SK-N-SH (cell line): ENCODE results near the gene FADS2. TPM values are rescaled to one million over a fixed set of nuclear protein-coding genes. Genes with fewer than 3 reads are reported as not detected.

Experiments
- CTCF ChIA-PET: fragments of 300-600, 350-600 bp; formaldehyde crosslinking; extraction: SDS; loops from one replicate; lab custom pipeline; 2021; lab: Yijun Ruan, JAX
- POLR2A ChIA-PET: fragments of 350-600 bp; sonication (Branson Sonifier 250); formaldehyde crosslinking; extraction: SDS; loops from one replicate; lab custom pipeline; 2020; ENCODE audit warnings: antibody characterized with exemption, inconsistent platforms; lab: Yijun Ruan, JAX
- DNase-seq: peaks from one replicate; pipeline ENCODE4 v3.0.0; 2012
- H2AFZ ChIP-seq: fragments of 200-600 bp; sonication (generic); 2 replicates; pipeline ENCODE4 v1.8.1; 2016; ENCODE audit warnings: antibody characterized with exemption, mild to moderate bottlenecking, low read depth
- H3F3A ChIP-seq: fragments of 200-600 bp; sonication (generic); replicated peaks from 2 replicates; pipeline ENCODE3; 2016; ENCODE audit warnings: antibody characterized with exemption, mild to moderate bottlenecking; ENCODE audit not compliant: insufficient read depth
- H3K27ac ChIP-seq, 2 experiments: fragments of 200-500 bp in 1 of 2; fragments of 200-600 bp in 1 of 2; sonication (Bioruptor generic) in 1 of 2; sonication (generic), shearing (Covaris generic) in 1 of 2; 2 replicates each; pipeline versions ENCODE4 v1.5.1 to v1.6.1; 2014 to 2016; ENCODE audit warnings: low read depth in 2 of 2, inconsistent platforms in 1 of 2, low read length in 1 of 2, mild to moderate bottlenecking in 1 of 2, mixed read lengths in 1 of 2
- H3K27me3 ChIP-seq: fragments of 200-600 bp; sonication (generic), shearing (Covaris generic); 2 replicates; pipeline ENCODE4 v1.6.1; 2016; ENCODE audit warnings: mixed run types; ENCODE audit not compliant: insufficient read depth
- H3K36me3 ChIP-seq, 2 experiments: fragments of 200-500 bp in 1 of 2; fragments of 200-600 bp in 1 of 2; sonication (Bioruptor generic) in 1 of 2; sonication (generic) in 1 of 2; replicated peaks in 1 of 2; 2 replicates each; pipeline versions ENCODE3 to v1.5.1; 2014 to 2016; ENCODE audit warnings: low read length in 1 of 2, mild to moderate bottlenecking in 1 of 2; ENCODE audit not compliant: insufficient read depth in 2 of 2, control insufficient read depth in 1 of 2
- H3K4me1 ChIP-seq, 2 experiments: fragments of 200-500 bp in 1 of 2; fragments of 200-600 bp in 1 of 2; sonication (Bioruptor generic) in 1 of 2; sonication (generic), shearing (Covaris generic) in 1 of 2; 2 replicates each; pipeline versions ENCODE4 v1.5.1 to v1.6.1; 2014 to 2016; ENCODE audit warnings: low read depth in 1 of 2, low read length in 1 of 2, mixed run types in 1 of 2; ENCODE audit not compliant: insufficient read depth in 2 of 2, control insufficient read depth in 1 of 2
- H3K4me2 ChIP-seq: fragments of 200-600 bp; sonication (generic), shearing (Covaris generic); 2 replicates; pipeline ENCODE4 v1.6.1; 2017; ENCODE audit warnings: mixed run types
- H3K4me3 ChIP-seq, 2 experiments: fragments of 200-500 bp in 1 of 2; fragments of 200-600 bp in 1 of 2; sonication (Bioruptor generic) in 1 of 2; sonication (generic), shearing (Covaris generic) in 1 of 2; 2 replicates each; pipeline versions ENCODE4 v1.5.1 to v1.8.1; 2014 to 2016; ENCODE audit warnings: low read depth in 2 of 2, inconsistent platforms in 1 of 2, low read length in 1 of 2, mild to moderate bottlenecking in 1 of 2, mixed read lengths in 1 of 2, moderate library complexity in 1 of 2
- H3K79me2 ChIP-seq: fragments of 200-600 bp; sonication (generic); 2 replicates; pipeline ENCODE4 v1.8.1; 2017; ENCODE audit warnings: mild to moderate bottlenecking; ENCODE audit not compliant: insufficient read depth
- H3K9ac ChIP-seq: fragments of 200-600 bp; sonication (generic); 2 replicates; pipeline ENCODE4 v1.6.1; 2017; ENCODE audit warnings: mixed run types
- H3K9me2 ChIP-seq: fragments of 200-600 bp; sonication (generic); 2 replicates; pipeline ENCODE4 v1.6.1; 2017; ENCODE audit warnings: mixed run types
- H3K9me3 ChIP-seq: fragments of 200-600 bp; sonication (generic); 2 replicates; pipeline ENCODE4 v1.6.1; 2017; ENCODE audit warnings: mixed run types, mild to moderate bottlenecking, moderate library complexity
- H4K20me1 ChIP-seq: fragments of 200-600 bp; sonication (generic); 2 replicates; pipeline ENCODE4 v1.6.1; 2017; ENCODE audit warnings: mild to moderate bottlenecking, mixed run types; ENCODE audit not compliant: insufficient read depth
- CHD2 ChIP-seq: fragments of 150-350 bp; IDR thresholded peaks from 2 replicates; pipeline ENCODE4 v1.6.1; 2018; ENCODE audit warnings: low read length; ENCODE audit not compliant: partially characterized antibody
- EZH2phosphoT487 ChIP-seq: fragments of 200-600 bp; sonication (generic); IDR thresholded peaks from 2 replicates; pipeline ENCODE4 v1.6.1; 2017; ENCODE audit warnings: low read depth, mixed run types, mild to moderate bottlenecking, antibody characterized with exemption, moderate library complexity, borderline replicate concordance
- FOSL2 ChIP-seq: IDR thresholded peaks from 2 replicates; pipeline ENCODE4 v1.4.0; 2012; ENCODE audit warnings: low read depth, mild to moderate bottlenecking, moderate library complexity, borderline replicate concordance
- FOXM1 ChIP-seq: IDR thresholded peaks from 2 replicates; pipeline ENCODE4 v1.4.0; 2012; ENCODE audit warnings: low read depth, mild to moderate bottlenecking
- GATA2 ChIP-seq: sonication (generic); formaldehyde crosslinking; IDR thresholded peaks from 2 replicates; pipeline ENCODE4 v1.5.0; 2020; ENCODE audit warnings: mild to moderate bottlenecking, missing genetic modification reagents
- NFIC ChIP-seq: IDR thresholded peaks from 2 replicates; pipeline ENCODE4 v1.4.0; 2012; ENCODE audit warnings: borderline replicate concordance
- PBX3 ChIP-seq: IDR thresholded peaks from 2 replicates; pipeline ENCODE4; 2012
- RAD21 ChIP-seq: IDR thresholded peaks from 2 replicates; pipeline ENCODE4 v1.6.1; 2012; ENCODE audit warnings: mild to moderate bottlenecking, low read length
- RCOR1 ChIP-seq: fragments of 150-350 bp; IDR thresholded peaks from 2 replicates; pipeline ENCODE4 v1.6.1; 2017; ENCODE audit warnings: antibody characterized with exemption, low read length
- RFX5 ChIP-seq: IDR thresholded peaks from 2 replicates; pipeline ENCODE4 v1.6.1; 2012; ENCODE audit warnings: mild to moderate bottlenecking, improper control_type of control experiment, low read length
- RXRA ChIP-seq: IDR thresholded peaks from 2 replicates; pipeline ENCODE4 v1.4.0; 2012; ENCODE audit warnings: low read depth, mild to moderate bottlenecking, borderline replicate concordance
- SIN3A ChIP-seq: IDR thresholded peaks from 2 replicates; pipeline ENCODE4 v1.6.1; 2012; ENCODE audit warnings: low read depth, mild to moderate bottlenecking, low read length, moderate library complexity, borderline replicate concordance
- SMC3 ChIP-seq: IDR thresholded peaks from 2 replicates; pipeline ENCODE4 v1.6.1; 2012; ENCODE audit warnings: low read depth, low read length, improper control_type of control experiment
- TAF1 ChIP-seq: IDR thresholded peaks from 2 replicates; pipeline ENCODE4 v1.6.1; 2012; ENCODE audit warnings: low read depth, mild to moderate bottlenecking, low read length, moderate library complexity, borderline replicate concordance
- TCF12 ChIP-seq: IDR thresholded peaks from 2 replicates; pipeline ENCODE4 v1.4.0; 2012
- WGBS: methylation state at CpG from one replicate; pipeline ENCODE4 v1.1.6; 2017; ENCODE audit warnings: low lambda C conversion rate; 5-methylcytosine and 5-hydroxymethylcytosine counted together
- polyA plus RNA-seq, 3 experiments: library from polyadenylated mRNA; depleted of rRNA; stranded (reverse); fragments of >200 nt; gene quantifications; 2 replicates each; pipeline ENCODE4 v1.2.3, GENCODE V29; 2012
- TF ChIP-seq, protein P1 (sequence below): fragments of 200-600 bp; sonication (generic); IDR thresholded peaks from 2 replicates; pipeline ENCODE4 v1.6.1; 2017; ENCODE audit warnings: antibody characterized with exemption, mild to moderate bottlenecking, moderate library complexity
- TF ChIP-seq, protein P2 (sequence below): fragments of 150-350 bp; IDR thresholded peaks from 2 replicates; pipeline ENCODE4 v1.6.1; 2017; ENCODE audit warnings: antibody characterized with exemption, low read length, low read depth, borderline replicate concordance
- TF ChIP-seq, protein P3 (sequence below): IDR thresholded peaks from 2 replicates; pipeline ENCODE4 v1.4.0; 2012; ENCODE audit warnings: low read depth

The FADS2 gene
- polyA plus RNA-seq, 1 of the 3 experiments (the other 2 are of a cell fraction): 67.8 TPM

- peak overlapping the region; percentile 77 to 81 for H3K4me3 ChIP-seq
- H3K4me2 ChIP-seq: peak overlapping the region; percentile 99
- no peak for TF ChIP-seq EZH2phosphoT487
- no peak for TF ChIP-seq RCOR1
- no peak for TF ChIP-seq RFX5
- TF ChIP-seq FOXM1: no peak
- TF ChIP-seq FOSL2: peak; percentile 55; the same call in 1 of the 2 replicates
- no peak for TF ChIP-seq SMC3
- no peak for TF ChIP-seq PBX3
- TF ChIP-seq, protein P1, sequence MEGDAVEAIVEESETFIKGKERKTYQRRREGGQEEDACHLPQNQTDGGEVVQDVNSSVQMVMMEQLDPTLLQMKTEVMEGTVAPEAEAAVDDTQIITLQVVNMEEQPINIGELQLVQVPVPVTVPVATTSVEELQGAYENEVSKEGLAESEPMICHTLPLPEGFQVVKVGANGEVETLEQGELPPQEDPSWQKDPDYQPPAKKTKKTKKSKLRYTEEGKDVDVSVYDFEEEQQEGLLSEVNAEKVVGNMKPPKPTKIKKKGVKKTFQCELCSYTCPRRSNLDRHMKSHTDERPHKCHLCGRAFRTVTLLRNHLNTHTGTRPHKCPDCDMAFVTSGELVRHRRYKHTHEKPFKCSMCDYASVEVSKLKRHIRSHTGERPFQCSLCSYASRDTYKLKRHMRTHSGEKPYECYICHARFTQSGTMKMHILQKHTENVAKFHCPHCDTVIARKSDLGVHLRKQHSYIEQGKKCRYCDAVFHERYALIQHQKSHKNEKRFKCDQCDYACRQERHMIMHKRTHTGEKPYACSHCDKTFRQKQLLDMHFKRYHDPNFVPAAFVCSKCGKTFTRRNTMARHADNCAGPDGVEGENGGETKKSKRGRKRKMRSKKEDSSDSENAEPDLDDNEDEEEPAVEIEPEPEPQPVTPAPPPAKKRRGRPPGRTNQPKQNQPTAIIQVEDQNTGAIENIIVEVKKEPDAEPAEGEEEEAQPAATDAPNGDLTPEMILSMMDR: no peak
- TF ChIP-seq TAF1: no peak
- no peak for TF ChIP-seq CHD2
- no peak for TF ChIP-seq RXRA
- 0 out of 2 replicates have a peak, but pooled peaks have one; percentile 25 for TF ChIP-seq SIN3A
- TF ChIP-seq, protein P2, sequence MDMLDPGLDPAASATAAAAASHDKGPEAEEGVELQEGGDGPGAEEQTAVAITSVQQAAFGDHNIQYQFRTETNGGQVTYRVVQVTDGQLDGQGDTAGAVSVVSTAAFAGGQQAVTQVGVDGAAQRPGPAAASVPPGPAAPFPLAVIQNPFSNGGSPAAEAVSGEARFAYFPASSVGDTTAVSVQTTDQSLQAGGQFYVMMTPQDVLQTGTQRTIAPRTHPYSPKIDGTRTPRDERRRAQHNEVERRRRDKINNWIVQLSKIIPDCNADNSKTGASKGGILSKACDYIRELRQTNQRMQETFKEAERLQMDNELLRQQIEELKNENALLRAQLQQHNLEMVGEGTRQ: no peak
- TF ChIP-seq, protein P3, sequence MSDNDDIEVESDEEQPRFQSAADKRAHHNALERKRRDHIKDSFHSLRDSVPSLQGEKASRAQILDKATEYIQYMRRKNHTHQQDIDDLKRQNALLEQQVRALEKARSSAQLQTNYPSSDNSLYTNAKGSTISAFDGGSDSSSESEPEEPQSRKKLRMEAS: peak; percentile 85
- no peak for TF ChIP-seq NFIC
- peak; percentile 53; the same call in 1 of the 2 replicates for TF ChIP-seq TCF12
- no peak for TF ChIP-seq GATA2
- no peak for TF ChIP-seq RAD21
- WGBS: 0% methylated on average over 5 of the region's 38 CpGs
- peaks cover 42% of the 10 kb centered on the region for H3F3A ChIP-seq
- H3K4me1 ChIP-seq: peaks cover 7 to 14% of the 10 kb centered on the region in 2 experiments; a peak in 3 of 4 replicates
- ChIA-PET POLR2A (interaction anchor here (1.0 to 1.1 kb wide), 2 partner anchors 9 to 24 kb away, joined by 3 to 4 read pairs; no protein-coding TSS in a partner anchor), CTCF (interaction anchor here (0.9 to 4.4 kb wide), 10 partner anchors 8 to 217 kb away, joined by 3 to 34 read pairs (median 4); no protein-coding TSS in a partner anchor)
- peak; percentile 83 for DNase-seq
- peak overlapping the region; percentile 80 for H3K9ac ChIP-seq
- H3K9me3 ChIP-seq: no peaks in the 10 kb centered on the region
- H3K9me2 ChIP-seq: no peaks in the 10 kb centered on the region
- no peaks in the 10 kb centered on the region for H4K20me1 ChIP-seq
- H2AFZ ChIP-seq: peak overlapping the region; percentile 83; the same call in 1 of the 2 replicates
- H3K27ac ChIP-seq: peak overlapping the region; percentile 24 to 31; a peak in 2 of 4 replicates
- H3K27me3 ChIP-seq: no peaks in the 10 kb centered on the region
- peaks cover 42% of the 10 kb centered on the region for H3K79me2 ChIP-seq
- H3K36me3 ChIP-seq: no peaks in the 10 kb centered on the region
These were observed 62.6 kb downstream of the FADS2 start for GRCh38 chr11:61890529-61891330.
